IPS DF 4.7 (cell line): ENCODE measurements around the gene SPATA3.

ENCODE experiments used
- DNase-seq: peaks from one replicate; pipeline ENCODE4 v3.0.0-alpha.2; 2013; ENCODE audit warnings: low spot score; ENCODE audit errors: extremely low read depth

The SPATA3 gene

DNA sequence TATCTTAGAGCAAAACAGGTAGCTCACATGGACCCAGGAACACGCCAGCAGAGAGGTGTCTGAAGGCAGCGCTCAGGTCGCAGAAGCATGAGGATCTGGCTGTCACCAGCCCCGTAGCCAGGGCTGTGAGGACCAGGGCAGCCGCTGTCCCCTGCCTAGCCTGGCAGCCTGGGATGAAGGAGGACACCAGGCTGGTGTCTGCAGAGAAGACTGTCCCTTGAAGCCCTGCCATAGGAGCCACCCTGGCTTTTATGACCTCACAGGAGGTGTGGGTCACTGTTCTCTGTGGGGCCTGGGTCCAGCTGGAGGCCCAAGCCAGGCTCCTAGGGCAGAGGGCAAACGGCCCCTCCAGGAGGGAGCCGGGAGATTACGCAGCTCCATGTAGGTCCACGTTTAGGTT lies at the start of gene SPATA3:
TSS of gene SPATA3 (plus strand) at position 301 of the 400 bp plus-strand sequence. CDS start 113 bp downstream, outside the sequence.
- no peak for DNase-seq

- DNase-seq = no peak
Observed at GRCh38 chr2:230946429-230947234, 49.3 kb upstream of the SPATA3 start.

GRCh38 chr2:230947235-230947576 lies 48.7 kb upstream of the SPATA3 start:
- no peak for DNase-seq

GRCh38 chr2:230947908-230948365 lies 48.0 kb upstream of the SPATA3 start:
- DNase-seq = no peak

- DNase-seq = no peak
Observed at GRCh38 chr2:230949966-230950873, 45.7 kb upstream of the SPATA3 start.

DNA sequence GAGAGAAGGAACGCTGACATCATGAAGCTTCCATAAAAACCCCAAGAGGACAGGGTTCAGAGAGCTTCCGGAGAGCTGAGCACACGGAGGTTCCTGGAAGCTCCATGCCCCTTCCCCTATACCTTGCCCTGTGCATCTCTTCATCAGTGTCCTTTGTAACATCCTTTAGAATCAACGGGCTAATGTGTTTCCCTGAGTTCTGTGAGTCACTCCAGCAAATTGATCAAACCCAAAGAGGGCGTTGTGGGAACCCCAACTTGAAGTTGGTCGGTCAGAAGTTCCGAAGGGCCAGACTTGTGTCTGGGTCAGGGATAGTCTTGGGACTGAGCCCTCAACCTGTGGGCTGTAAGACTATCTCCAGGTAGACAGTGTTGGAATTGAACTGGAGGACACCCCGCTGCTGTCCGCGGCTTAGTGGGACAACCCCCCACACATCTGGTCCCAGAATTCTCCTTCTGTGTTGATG lies 45.0 kb upstream of the SPATA3 start:
- no peak for DNase-seq

DNA sequence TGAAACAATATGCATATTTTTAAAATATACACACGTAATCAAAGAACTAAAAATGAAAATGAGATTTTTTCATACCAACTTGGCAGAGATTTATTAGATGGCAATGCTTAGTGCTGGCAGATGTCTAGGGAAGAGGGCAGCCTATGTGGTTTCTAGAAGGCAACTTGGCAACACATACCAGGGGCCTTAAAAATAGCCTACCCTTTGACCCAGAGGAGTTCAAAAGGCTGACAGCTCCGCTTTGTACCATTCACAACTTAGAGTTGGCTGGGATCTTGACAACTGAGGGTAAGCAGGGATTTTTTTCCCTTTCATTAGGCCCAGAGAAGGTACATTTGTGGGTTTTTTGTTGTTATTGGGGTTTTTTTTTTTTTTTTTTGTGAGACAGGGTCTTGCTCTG lies 44.5 kb upstream of the SPATA3 start:
- DNase-seq = no peak

GRCh38 chr2:230952226-230952956 lies 43.5 kb upstream of the SPATA3 start:
- no peak for DNase-seq

DNA sequence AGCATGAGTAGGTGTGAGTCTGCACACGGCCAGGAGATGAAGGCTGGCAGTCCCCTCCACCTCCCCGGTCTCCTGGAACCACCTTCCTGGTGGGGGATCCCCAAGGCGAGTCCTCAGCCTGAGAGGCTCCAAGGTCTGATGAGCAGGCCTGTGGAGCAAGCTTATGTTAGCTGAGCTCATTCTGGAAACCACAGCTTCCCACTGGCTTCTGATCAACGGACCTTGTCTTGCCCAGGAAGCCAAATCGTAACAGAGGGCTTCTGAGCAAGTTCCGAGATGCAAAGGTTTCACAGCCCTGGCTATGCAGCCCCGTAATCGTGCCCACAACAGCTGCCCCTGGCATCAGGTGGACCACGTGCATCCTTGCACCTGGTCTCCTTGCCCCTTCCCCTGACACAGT lies 42.1 kb upstream of the SPATA3 start:
- no peak for DNase-seq

GRCh38 chr2:230954746-230955145 lies 41.2 kb upstream of the SPATA3 start:
- DNase-seq = no peak

DNA sequence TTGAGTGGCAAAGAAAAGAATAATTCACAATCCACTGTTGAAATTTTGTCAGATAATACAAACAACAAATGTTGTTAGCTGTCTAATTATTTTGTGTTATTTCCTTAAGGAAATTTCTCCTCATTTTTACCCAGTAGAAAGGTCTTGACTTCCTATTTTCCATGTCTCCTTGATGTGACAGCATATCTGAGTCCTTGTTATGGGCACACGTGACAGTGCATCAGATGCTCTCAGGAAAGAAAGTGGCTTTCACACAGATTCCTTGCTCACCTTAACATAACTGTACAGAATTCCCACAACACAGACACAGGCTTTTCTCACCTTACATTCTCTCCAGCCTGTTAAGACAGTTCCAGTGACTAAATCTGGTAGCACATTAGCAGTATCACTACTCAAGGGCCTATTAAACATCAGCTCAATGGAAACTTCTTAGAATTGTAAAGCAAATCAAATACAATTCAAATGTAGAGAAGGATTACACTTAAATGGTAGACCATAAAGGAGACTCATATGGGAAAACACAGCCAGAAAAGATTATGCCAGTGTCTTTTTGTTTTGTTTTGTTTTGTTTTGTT lies 40.7 kb upstream of the SPATA3 start:
- no peak for DNase-seq

DNA sequence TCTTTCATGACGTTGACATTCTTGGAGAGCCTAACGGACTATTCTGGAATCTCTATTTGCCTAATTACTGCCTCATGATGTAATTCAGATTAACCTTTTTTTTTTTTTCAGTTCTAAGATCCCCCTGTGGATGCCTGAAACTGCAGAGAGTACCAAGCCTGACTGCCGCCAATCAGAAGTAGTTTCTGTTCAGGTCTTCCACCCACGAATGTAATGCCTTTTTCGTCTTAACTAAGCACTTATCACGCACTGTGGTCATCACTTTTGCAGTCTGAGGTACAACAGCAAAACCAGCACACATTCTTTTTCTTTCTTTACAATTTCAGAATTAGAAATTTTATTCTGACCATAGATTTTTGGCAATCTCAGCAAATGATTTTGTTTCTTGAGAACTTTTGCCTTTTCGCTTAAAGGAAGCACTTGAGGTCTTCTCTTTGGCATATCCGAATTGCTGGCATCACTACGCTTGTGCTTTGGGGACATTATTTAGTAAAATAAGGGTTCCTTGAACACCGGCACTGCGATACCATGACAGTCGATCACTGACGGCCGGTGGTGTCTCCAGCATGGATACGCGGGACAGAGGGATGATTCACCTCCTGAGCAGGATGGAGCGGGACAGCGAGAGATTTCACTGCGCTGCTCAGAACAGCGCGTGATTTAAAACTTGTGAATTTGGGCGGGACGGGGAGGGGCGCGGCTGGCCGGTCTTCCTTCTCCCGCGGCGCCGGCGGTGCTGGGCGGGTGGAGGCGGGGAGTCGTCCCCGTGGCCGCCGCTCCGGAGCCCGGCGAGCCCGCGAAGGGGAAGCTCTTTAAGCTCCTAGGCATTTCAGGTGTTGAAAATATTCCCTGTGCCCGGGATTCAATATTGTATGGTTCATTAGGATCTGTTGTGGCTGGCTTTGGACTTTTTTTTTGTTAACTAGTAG lies 38.8 kb upstream of the SPATA3 start:
- DNase-seq = no peak

GRCh38 chr2:230957756-230958391 lies 38.0 kb upstream of the SPATA3 start:
- DNase-seq = no peak

- DNase-seq = no peak
Observed at GRCh38 chr2:230958820-230959756, 36.8 kb upstream of the SPATA3 start.

DNA sequence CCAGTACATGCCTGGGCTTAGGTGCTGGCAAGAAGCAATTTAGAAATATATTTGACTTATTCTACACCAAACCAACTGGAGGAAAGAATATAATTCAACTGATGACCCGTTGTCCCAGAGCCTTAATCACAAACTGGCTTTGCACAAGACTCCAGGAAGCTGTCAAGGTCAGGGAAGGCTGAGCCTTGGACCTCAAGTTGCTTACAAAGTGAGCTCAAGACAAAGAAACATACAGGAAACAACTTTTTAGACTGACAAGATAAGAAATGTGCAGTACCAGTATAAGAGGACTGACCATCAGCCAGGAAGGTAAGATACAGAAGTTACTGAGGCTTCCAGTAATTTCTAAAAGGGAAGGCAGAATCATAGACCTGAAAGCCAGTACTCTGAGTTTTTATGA lies 35.9 kb upstream of the SPATA3 start:
- DNase-seq = no peak

GRCh38 chr2:230961091-230961491 lies 34.8 kb upstream of the SPATA3 start:
- DNase-seq = no peak

GRCh38 chr2:230964136-230964730 lies 31.7 kb upstream of the SPATA3 start:
- no peak for DNase-seq

- DNase-seq = no peak
Observed at GRCh38 chr2:230967113-230967512, 28.8 kb upstream of the SPATA3 start.
